ENCODE results near the gene RPAP2.
"Not testable (repeated sequence)": the region's sequence is repeated elsewhere in the genome, so short reads cannot be mapped to it uniquely, and the experiment has no call there.

The RPAP2 gene

GRCh38 chr1:92323473-92324453 lies 24.9 kb downstream of the RPAP2 start:
- no peak for DNase-seq

- no peak for DNase-seq
These were observed 25.9 kb downstream of the RPAP2 start for GRCh38 chr1:92324784-92325183.

- no peak for DNase-seq
These were observed 27.8 kb downstream of the RPAP2 start for GRCh38 chr1:92326681-92327080.

- DNase-seq: no peak
These were observed 28.9 kb downstream of the RPAP2 start for GRCh38 chr1:92327794-92328193.

GRCh38 chr1:92329347-92330129 lies 30.7 kb downstream of the RPAP2 start:
- no peak for DNase-seq

- DNase-seq: no peak
These were observed 34.8 kb downstream of the RPAP2 start for GRCh38 chr1:92333668-92334067.

GRCh38 chr1:92340154-92340553 lies 41.3 kb downstream of the RPAP2 start:
- DNase-seq: no peak

- no peak for DNase-seq
These were observed 43.5 kb downstream of the RPAP2 start for GRCh38 chr1:92342401-92342800.

GRCh38 chr1:92343061-92343460 lies 44.2 kb downstream of the RPAP2 start:
- DNase-seq: no peak

- DNase-seq: no peak
These were observed 48.2 kb downstream of the RPAP2 start for GRCh38 chr1:92346866-92347640.

- DNase-seq: no peak
These were observed 54.0 kb downstream of the RPAP2 start for GRCh38 chr1:92352856-92353255.

- DNase-seq: no peak
These were observed 55.4 kb downstream of the RPAP2 start for GRCh38 chr1:92354259-92354658.

- DNase-seq: no peak
These were observed 58.1 kb downstream of the RPAP2 start for GRCh38 chr1:92356956-92357355.

- DNase-seq: not testable (repeated sequence)
These were observed 60.5 kb downstream of the RPAP2 start for GRCh38 chr1:92359382-92359781.

- no peak for DNase-seq
These were observed 61.1 kb downstream of the RPAP2 start for GRCh38 chr1:92359986-92360385.

GRCh38 chr1:92362970-92363369 lies 64.1 kb downstream of the RPAP2 start:
- no peak for DNase-seq

GRCh38 chr1:92363401-92363800 lies 64.5 kb downstream of the RPAP2 start:
- no peak for DNase-seq

- no peak for DNase-seq
These were observed 66.7 kb downstream of the RPAP2 start for GRCh38 chr1:92365378-92366039.

GRCh38 chr1:92366040-92366395 lies 67.2 kb downstream of the RPAP2 start:
- DNase-seq: no peak

- no peak for DNase-seq
These were observed 68.6 kb downstream of the RPAP2 start for GRCh38 chr1:92367496-92367895.

- no peak for DNase-seq
These were observed 73.3 kb downstream of the RPAP2 start for GRCh38 chr1:92372164-92372563.

GRCh38 chr1:92374223-92374622 lies 75.4 kb downstream of the RPAP2 start:
- no peak for DNase-seq

GRCh38 chr1:92376345-92376744 lies 77.5 kb downstream of the RPAP2 start:
- DNase-seq: no peak

Data from kidney glomerular epithelial cell (primary cell).